HG03139 (cell line): ENCODE data around the gene PNPLA3.
A peak's percentile ranks its signal among the peaks of the same experiment; 100 is the strongest.

Experiments
- ATAC-seq: cut with Tn5 transposase; IDR thresholded peaks from one replicate; pipeline ENCODE4 v1.9.1; 2021; ENCODE audit not compliant: unreplicated experiment

PNPLA3 gene

GRCh38 chr22:43923191-43923590, 414 bp upstream of the PNPLA3 start:
- no peak for ATAC-seq

- ATAC-seq, result no peak
These were observed 1.3 kb downstream of the PNPLA3 start for GRCh38 chr22:43924877-43925276.

- ATAC-seq, result no peak
These were observed 2.1 kb downstream of the PNPLA3 start for GRCh38 chr22:43925433-43926348.

DNA sequence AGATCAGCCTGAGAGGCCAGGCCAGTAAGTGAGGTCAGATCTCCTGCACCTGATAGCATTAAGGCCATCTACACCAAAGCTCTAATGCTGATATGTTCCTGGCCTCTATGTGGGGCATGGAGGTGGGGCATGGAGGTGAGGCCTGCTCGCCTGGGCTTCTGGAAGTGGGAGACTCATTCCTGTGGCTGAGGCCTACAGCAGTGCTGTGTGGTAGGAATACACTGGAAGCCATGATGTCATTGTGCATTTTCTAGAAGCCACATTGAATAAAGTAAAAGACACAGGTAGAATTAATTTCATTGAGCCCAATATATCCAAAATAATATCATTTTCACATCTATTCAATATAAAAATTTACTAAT, 2.7 kb downstream of the PNPLA3 start:
- no peak for ATAC-seq

DNA sequence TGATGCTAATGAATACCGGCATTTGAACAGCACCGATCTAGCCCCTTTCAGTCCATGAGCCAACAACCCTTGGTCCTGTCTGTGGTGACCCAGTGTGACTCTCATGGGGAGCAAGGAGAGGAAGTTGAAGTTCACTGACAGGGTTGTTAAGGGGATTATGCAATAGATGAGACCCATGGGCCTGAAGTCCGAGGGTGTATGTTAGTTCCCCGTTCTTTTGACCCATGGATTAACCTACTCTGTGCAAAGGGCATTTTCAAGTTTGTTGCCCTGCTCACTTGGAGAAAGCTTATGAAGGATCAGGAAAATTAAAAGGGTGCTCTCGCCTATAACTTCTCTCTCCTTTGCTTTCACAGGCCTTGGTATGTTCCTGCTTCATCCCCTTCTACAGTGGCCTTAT, 4.9 kb downstream of the PNPLA3 start:
- no peak for ATAC-seq

- ATAC-seq, result no peak
These were observed 5.3 kb downstream of the PNPLA3 start for GRCh38 chr22:43928908-43929307.

- no peak for ATAC-seq
These were observed 8.2 kb downstream of the PNPLA3 start for GRCh38 chr22:43931771-43932170.

- no peak for ATAC-seq
These were observed 17.8 kb downstream of the PNPLA3 start for GRCh38 chr22:43941449-43941848.

GRCh38 chr22:43944670-43945430, 21.2 kb downstream of the PNPLA3 start:
- no peak for ATAC-seq

- no peak for ATAC-seq
These were observed 22.2 kb downstream of the PNPLA3 start for GRCh38 chr22:43945632-43946383.

- no peak for ATAC-seq
These were observed 22.7 kb downstream of the PNPLA3 start for GRCh38 chr22:43946384-43946667.

DNA sequence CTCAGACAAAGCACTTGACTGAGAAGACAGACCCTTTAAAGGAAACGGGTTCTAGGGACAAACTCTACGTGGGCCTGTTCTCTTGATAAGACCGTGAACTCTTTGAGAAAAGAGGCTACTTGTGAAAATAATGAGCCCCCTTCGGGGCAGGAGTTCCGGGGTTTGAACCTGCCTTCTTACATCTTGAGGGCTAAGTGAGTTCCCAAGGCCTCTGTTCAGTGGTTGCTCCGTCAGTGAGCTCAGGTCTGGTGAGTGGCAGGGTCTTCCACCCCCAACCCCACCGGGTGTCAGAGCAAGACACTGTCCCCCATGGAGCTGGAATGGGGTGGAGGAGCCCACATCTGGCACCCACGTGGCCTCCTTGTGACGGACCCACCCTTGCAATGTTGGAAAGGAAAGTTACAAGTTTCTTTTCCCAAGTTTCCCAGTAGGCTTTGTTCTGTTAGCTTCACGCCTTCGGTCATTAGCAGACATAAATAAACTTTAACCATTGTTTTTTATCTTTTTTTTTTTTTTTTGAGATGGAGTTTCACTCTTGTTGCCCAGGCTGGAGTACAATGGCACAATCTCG, 25.3 kb downstream of the PNPLA3 start:
- no peak for ATAC-seq

- ATAC-seq, result no peak
These were observed 27.8 kb downstream of the PNPLA3 start for GRCh38 chr22:43951391-43951790.

- no peak for ATAC-seq
These were observed 28.4 kb downstream of the PNPLA3 start for GRCh38 chr22:43951966-43952365.

GRCh38 chr22:43953988-43954785, 30.6 kb downstream of the PNPLA3 start:
- ATAC-seq, result no peak

- peak; percentile 83 for ATAC-seq
These were observed 31.7 kb downstream of the PNPLA3 start, which contains the start of gene SAMM50 for GRCh38 chr22:43955040-43955882. Gene SAMM50 (plus strand): TSS chr22:43955442. CDS start chr22:43955578, 136 bp downstream.

- ATAC-seq, result no peak
These were observed 32.5 kb downstream of the PNPLA3 start for GRCh38 chr22:43955883-43956782.

GRCh38 chr22:43956805-43957463, 33.3 kb downstream of the PNPLA3 start:
- no peak for ATAC-seq
